SK-N-MC (cell line): Measurements from ENCODE around the gene LST1.

ENCODE experiments used
- DNase-seq: peaks from one replicate; pipeline ENCODE4 v3.0.0-alpha.2; 2011; ENCODE audit warnings: low read depth, low spot score
- H3K27ac ChIP-seq: fragments of 200-600 bp; sonication (generic); 2 replicates; pipeline ENCODE4 v1.5.1; 2016; ENCODE audit warnings: mixed run types
- H3K36me3 ChIP-seq: fragments of 200-600 bp; sonication (generic); 2 replicates; pipeline ENCODE4 v1.6.1; 2017; ENCODE audit warnings: antibody characterized with exemption, low read length, mixed read lengths; ENCODE audit not compliant: insufficient read depth
- H3K4me3 ChIP-seq: fragments of 200-600 bp; sonication (generic); 2 replicates; pipeline ENCODE4 v1.5.1; 2016
- H3K9ac ChIP-seq: fragments of 200-600 bp; sonication (generic); 2 replicates; pipeline ENCODE4 v1.8.0; 2017; ENCODE audit warnings: mixed run types, mixed read lengths; ENCODE audit not compliant: insufficient read length
- H3K9me3 ChIP-seq: fragments of 200-600 bp; sonication (generic); 2 replicates; pipeline ENCODE4 v1.6.1; 2017; ENCODE audit warnings: low read depth, mild to moderate bottlenecking, antibody characterized with exemption, low read length, moderate library complexity, mixed read lengths
- EZH2 ChIP-seq: fragments of 200-600 bp; sonication (generic); IDR thresholded peaks from one replicate; pipeline ENCODE4 v1.6.1; 2017; ENCODE audit warnings: antibody characterized with exemption
- FOXP2 ChIP-seq: optimal IDR thresholded peaks from 2 replicates; pipeline ENCODE3; 2011; ENCODE audit warnings: mild to moderate bottlenecking, moderate library complexity; ENCODE audit not compliant: insufficient read depth; ENCODE audit errors: extremely low read length, control extremely low read depth
- POLR2AphosphoS5 ChIP-seq: IDR thresholded peaks from 2 replicates; pipeline ENCODE4 v1.6.1; 2012; ENCODE audit warnings: mild to moderate bottlenecking, low read depth, low read length, borderline replicate concordance

LST1 gene

GRCh38 chr6:31609519-31610406 lies 23.7 kb downstream of the LST1 start:
- TF ChIP-seq EZH2 (no peak), FOXP2 (no peak), POLR2AphosphoS5 (no peak)
- Histone ChIP-seq H3K36me3 (no peaks in the 10 kb centered on the region), H3K27ac (peak overlapping the region; percentile 5; the same call in 1 of the 2 replicates), H3K9me3 (no peaks in the 10 kb centered on the region), H3K4me3 (no peak overlapping the region), H3K9ac (no peak overlapping the region)
- DNase-seq: no peak

GRCh38 chr6:31610968-31611367 lies 24.9 kb downstream of the LST1 start:
- H3K27ac ChIP-seq: peak overlapping the region; percentile 14; the same call in 1 of the 2 replicates
- no peaks in the 10 kb centered on the region for H3K9me3 ChIP-seq
- H3K4me3 ChIP-seq: no peak overlapping the region
- DNase-seq: no peak
- TF ChIP-seq POLR2AphosphoS5 (no peak), EZH2 (no peak), FOXP2 (no peak)
- H3K36me3 ChIP-seq: no peaks in the 10 kb centered on the region
- no peak overlapping the region for H3K9ac ChIP-seq

- Histone ChIP-seq H3K9ac (peak overlapping the region; percentile 46), H3K9me3 (no peaks in the 10 kb centered on the region), H3K27ac (peak overlapping the region; percentile 63), H3K4me3 (no peak overlapping the region), H3K36me3 (no peaks in the 10 kb centered on the region)
- DNase-seq: no peak
- TF ChIP-seq POLR2AphosphoS5 (no peak), FOXP2 (no peak), EZH2 (no peak)
These were observed 28.1 kb downstream of the LST1 start for GRCh38 chr6:31614075-31614619.

- H3K27ac ChIP-seq: peak within 1 kb of the TSS; percentile 63
- no peak within 1 kb of the TSS for H3K4me3 ChIP-seq
- no peak for DNase-seq
- H3K9me3 ChIP-seq: no peaks in the 10 kb centered on the region
- peak within 1 kb of the TSS; percentile 46 for H3K9ac ChIP-seq
- TF ChIP-seq POLR2AphosphoS5: no peak
- no peaks in the 10 kb centered on the region for H3K36me3 ChIP-seq
These were observed 28.9 kb downstream of the LST1 start, which contains the start of gene AIF1 for GRCh38 chr6:31614684-31615578. Gene AIF1 (plus strand): TSS chr6:31615234. CDS start chr6:31615330, 96 bp downstream.

GRCh38 chr6:31615748-31616147 lies 29.7 kb downstream of the LST1 start:
- TF ChIP-seq POLR2AphosphoS5 (no peak), EZH2 (no peak)
- Histone ChIP-seq H3K36me3 (no peaks in the 10 kb centered on the region), H3K4me3 (no peak overlapping the region), H3K9ac (no peak overlapping the region), H3K27ac (peak overlapping the region; percentile 63; the same call in 1 of the 2 replicates), H3K9me3 (no peaks in the 10 kb centered on the region)
- DNase-seq: no peak

GRCh38 chr6:31617010-31617409 lies 30.9 kb downstream of the LST1 start:
- no peak overlapping the region for H3K4me3 ChIP-seq
- no peaks in the 10 kb centered on the region for H3K9me3 ChIP-seq
- H3K36me3 ChIP-seq: peaks cover 8% of the 10 kb centered on the region
- H3K27ac ChIP-seq: no peak overlapping the region
- no peak for DNase-seq
- H3K9ac ChIP-seq: no peak overlapping the region
- TF ChIP-seq FOXP2 (no peak), EZH2 (no peak), POLR2AphosphoS5 (no peak)

GRCh38 chr6:31619805-31620585 lies 33.9 kb downstream of the LST1 start:
- Histone ChIP-seq H3K9me3 (no peaks in the 10 kb centered on the region), H3K9ac (peak overlapping the region; percentile 89), H3K4me3 (peak overlapping the region; percentile 83), H3K36me3 (peaks cover 38% of the 10 kb centered on the region), H3K27ac (peak overlapping the region; percentile 99)
- peak; percentile 98 for DNase-seq
- TF ChIP-seq POLR2AphosphoS5 (peak; percentile 84), EZH2 (no peak), FOXP2 (peak; percentile 69)
